Glomerular visceral epithelial cell (primary cell): ENCODE data around the gene KRTAP1-5.
"Not testable (repeated sequence)": the region's sequence is repeated elsewhere in the genome, so short reads cannot be mapped to it uniquely, and the experiment has no call there.

ENCODE experiments used
- DNase-seq: peaks from one replicate; pipeline ENCODE4 v3.0.0-alpha.2; 2016; ENCODE audit errors: extremely low spot score

Gene KRTAP1-5

DNA sequence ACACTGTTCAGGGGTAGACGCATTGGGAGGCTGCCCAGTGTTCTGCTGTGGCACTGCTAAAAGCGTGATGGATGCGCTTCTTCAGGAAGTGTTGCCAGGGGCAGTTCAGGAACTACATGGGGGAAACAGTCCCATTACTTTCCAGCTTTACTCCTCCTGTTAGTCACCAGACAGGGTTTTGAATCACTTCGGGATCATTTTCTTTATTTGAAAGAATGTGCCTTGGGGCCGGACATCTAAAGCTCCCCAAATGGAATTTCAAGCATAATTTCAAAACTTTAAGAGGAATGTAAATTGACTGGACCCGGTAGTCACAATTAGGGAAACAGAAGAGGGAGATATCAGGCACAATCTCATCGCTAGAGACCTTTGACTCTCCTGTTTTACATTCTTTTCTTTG lies 21.4 kb upstream of the KRTAP1-5 start:
- DNase-seq = no peak

DNA sequence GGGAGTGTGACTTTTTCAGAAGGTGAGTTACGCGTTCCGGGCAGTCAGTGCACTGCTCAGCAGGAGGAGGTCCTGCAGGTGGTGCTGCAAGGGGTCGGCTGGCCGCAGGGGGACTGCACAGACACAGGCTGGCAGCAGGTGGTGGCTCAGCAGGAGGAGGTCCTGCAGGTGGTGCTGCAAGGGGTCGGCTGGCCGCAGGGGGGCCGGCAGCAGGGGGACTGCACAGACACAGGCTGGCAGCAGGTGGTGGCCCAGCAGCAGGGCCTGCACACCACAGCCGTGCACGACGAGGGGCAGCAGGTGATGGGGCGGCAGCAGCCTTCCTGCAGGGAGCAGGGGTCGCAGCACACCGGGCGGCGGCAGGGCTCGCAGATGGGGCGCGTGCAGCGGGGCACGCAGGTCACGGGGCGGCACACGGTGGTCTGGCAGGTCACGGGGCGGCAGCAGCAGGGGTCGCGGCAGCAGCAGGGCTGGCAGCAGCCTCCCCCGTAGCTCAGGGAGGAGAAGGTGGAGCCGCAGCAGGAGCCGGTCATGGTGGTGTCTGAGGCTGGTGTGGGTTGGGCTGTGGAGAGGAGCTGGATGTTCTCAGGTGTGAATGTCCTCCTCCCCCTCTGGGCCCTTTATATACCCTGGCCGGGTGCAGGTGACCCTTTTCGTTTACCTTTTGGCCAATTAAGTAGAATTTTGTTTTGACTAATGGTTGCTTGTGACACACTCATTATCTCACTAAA lies 19.9 kb upstream of the KRTAP1-5 start, which contains the start of gene KRTAP2-1:
Gene KRTAP2-1, minus strand, starts transcription at position 582 of the 731 bp plus-strand sequence. Its CDS starts 49 bp downstream, at position 533.
- not testable (repeated sequence) for DNase-seq

DNA sequence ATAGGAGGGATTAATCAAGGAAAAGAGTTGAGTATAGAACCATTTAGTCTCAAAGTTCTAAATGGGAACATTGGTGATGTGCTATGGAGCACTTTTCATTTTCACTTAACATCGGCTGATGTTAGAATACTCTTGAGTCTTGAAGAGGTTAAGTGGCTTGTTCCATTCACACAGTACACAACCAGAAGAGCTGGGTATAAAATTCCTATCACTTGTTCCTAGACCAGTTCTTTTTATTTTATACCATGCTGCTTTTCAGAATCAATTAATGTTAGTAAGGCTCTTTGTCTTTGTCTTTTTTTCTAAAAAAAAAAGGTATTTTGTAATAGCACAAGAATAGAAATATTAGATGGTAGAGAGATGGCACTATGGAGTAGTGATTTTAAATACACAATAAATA lies 15.9 kb upstream of the KRTAP1-5 start:
- DNase-seq = no peak

DNA sequence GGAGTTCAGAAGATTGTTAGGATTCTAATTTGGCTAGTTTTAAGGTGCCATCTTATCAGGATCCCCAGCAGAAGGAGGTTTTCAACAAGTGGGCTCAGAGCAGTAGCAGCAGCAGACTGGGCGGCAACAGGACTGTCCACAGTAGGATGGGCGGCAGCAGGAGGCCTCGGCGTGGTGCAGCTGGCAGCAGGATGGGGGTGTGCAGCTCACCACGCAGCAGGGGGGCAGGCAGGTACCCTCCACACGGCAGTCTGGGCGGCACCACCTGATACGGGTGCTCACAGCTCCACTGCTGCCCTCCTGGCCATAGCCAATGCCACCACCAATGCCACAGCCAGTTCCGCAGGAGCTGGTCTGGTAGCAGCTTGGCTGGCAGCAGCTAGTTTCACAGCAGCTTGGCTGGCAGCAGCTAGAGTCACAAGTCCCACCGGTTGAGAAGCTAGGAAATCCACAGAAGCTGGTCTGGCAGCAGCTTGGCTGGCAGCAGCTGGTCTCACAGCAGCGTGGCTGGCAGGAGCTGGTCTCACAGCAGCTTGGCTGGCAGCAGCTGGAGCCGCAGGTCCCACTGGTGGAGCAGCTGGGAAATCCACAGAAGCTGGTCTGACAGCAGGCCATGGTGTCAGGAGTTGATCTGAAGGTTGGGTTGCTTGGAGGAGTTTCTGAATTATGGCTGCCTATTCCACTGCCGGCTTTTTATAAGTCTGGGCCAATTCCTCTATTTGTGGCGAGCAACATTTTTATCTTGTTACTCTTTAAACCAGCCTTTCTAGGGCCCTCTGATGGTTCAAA lies 14.0 kb upstream of the KRTAP1-5 start, which contains the start of gene KRTAP1-1:
Gene KRTAP1-1, minus strand, starts transcription at position 668 of the 789 bp plus-strand sequence. Its CDS starts 53 bp downstream, at position 615.
- DNase-seq = not testable (repeated sequence)

DNA sequence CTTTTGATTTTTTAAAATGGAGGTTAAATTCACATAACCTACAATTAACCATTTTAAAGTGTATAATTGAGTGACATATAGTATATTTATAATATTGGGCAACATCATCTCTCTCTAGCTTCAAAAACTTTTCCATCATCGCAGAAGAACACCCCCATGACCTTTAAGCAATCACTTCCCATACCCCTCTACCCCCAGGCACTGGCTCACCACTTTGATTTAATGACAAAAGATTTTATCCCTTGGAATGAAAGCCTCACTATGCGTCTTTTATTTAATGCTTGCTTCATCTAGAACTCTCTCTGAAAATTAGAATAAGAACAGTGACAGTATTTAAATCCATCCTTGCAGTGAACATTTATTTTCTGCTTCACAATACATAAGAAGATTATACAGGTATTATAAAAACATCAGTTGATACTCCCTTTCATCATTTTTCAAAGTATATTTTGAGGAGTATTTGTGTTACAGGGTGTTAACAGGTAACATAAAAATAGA lies 10.9 kb upstream of the KRTAP1-5 start:
- DNase-seq = no peak

DNA sequence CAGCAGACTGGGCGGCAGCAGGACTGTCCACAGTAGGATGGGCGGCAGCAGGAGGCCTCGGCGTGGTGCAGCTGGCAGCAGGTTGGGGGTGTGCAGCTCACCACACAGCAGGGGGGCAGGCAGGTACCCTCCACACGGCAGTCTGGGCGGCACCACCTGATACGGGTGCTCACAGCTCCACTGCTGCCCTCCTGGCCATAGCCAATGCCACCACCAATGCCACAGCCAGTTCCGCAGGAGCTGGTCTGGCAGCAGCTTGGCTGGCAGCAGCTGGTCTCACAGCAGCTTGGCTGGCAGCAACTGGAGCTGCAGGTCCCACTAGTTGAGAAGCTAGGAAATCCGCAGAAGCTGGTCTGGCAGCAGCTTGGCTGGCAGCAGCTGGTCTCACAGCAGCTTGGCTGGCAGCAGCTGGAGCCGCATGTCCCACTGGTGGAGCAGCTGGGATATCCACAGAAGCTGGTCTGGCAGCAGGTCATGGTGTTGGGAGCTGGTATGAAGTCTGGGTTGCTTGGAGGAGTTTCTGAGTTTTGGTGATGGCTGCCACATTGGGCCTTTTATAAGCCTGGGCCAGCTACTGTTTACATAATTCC lies 7.4 kb upstream of the KRTAP1-5 start, which contains the start of gene KRTAP1-3:
Gene KRTAP1-3, minus strand, starts transcription at position 529 of the 590 bp plus-strand sequence. Its CDS starts 53 bp downstream, at position 476.
- not testable (repeated sequence) for DNase-seq

DNA sequence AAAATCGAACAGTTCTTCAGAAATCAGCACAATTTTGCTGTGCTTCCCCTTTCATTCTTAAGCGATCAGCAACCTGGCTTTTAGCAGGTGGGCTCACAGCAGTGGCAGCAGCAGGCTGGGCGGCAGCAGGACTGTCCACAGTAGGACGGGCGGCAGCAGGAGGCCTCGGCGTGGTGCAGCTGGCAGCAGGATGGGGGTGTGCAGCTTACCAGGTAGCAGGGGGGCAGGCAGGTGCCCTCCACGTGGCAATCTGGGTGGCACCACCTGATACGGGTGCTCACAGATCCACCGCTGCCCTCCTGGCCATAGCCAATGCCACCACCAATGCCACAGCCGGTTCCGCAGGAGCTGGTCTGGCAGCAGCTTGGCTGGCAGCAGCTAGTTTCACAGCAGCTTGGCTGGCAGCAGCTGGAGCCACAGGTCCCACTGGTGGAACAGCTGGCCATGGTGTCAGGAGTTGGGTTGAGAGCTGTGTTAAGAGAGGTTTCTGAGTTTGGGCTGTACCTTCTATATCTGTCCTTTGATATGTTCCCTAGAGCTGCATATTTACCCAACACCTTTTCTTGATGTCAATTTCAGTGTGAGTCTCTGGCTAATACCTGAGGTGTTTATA lies 2.7 kb upstream of the KRTAP1-5 start, which contains the start of gene KRTAP1-4:
Gene KRTAP1-4, minus strand, starts transcription at position 563 of the 613 bp plus-strand sequence. Its CDS starts 117 bp downstream, at position 446.
- DNase-seq = no peak

DNA sequence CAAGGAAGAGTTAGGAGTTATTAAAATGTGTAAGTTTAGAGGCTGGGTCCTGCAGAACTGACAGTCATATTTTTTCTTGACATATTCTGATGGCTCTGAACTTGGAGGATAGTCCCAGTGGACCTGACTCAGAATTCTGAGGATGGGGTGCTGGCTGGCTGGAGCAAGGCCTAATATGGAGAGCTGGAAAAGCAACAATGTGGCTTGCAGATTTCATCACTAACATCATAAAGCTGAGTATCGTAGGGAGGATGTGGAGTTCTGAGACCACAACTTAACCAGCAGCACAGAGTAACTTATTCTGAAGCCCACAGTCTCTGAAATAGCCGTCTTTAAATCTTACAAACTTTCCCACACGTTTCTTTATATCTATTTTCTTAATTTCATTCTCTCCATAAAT lies 2.3 kb downstream of the KRTAP1-5 start:
- DNase-seq = no peak

DNA sequence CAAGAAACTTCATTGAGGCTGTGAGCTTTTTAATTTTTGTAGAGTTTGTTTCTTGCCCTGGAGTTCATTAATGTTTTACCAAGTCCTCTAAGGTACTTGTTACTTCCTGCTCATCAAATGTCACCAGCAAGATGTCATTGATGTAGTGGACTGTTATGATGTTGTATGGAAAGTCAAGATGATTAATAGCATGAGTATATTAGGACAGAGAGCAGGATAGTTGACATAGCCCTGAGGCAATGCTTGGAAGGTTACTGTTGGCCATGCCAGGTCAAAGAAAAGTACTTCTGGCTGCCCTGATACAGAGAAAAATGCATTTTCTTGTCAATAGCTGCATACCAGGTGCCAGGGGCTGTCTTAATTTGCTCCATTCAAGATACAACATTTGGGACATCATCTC lies 6.7 kb downstream of the KRTAP1-5 start:
- no peak for DNase-seq

DNA sequence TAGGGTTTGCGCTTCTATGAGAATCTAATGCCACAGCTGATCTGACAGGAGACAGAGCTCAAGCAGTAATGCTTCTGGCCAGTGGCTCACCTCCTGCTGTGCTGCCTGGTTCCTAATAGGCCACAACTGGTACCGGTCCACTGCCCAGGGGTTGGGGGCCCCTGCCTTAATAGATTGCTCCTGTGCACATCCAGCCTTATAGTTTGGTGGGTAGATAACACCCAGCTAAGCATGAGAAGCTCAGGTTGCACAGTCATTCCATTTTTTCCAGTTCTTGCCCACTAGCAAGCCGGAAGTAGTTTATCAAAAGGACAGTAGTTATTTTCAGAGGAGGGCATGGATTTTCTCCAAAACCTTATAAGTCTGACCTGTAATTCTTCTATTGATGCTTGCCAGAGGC lies 7.6 kb downstream of the KRTAP1-5 start:
- no peak for DNase-seq

DNA sequence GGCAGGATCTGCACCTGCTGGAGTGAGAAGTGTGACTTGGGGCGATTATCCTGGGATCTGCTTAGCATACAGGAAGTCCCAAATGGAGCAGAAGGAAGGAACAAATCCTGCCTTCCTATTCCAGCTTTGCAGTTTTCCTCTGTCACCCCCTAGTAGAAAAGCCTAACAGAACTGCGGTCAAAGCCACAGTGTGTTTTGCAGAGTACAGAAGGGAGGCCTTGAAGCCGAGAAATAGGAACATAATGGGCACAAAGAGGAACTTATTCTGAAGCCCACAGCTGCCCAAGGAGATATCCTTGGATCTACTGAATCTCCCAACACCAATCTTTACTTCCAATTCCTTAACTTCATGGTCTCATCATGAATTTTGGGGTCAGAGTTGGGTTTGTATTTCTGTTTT lies 8.5 kb downstream of the KRTAP1-5 start:
- no peak for DNase-seq

DNA sequence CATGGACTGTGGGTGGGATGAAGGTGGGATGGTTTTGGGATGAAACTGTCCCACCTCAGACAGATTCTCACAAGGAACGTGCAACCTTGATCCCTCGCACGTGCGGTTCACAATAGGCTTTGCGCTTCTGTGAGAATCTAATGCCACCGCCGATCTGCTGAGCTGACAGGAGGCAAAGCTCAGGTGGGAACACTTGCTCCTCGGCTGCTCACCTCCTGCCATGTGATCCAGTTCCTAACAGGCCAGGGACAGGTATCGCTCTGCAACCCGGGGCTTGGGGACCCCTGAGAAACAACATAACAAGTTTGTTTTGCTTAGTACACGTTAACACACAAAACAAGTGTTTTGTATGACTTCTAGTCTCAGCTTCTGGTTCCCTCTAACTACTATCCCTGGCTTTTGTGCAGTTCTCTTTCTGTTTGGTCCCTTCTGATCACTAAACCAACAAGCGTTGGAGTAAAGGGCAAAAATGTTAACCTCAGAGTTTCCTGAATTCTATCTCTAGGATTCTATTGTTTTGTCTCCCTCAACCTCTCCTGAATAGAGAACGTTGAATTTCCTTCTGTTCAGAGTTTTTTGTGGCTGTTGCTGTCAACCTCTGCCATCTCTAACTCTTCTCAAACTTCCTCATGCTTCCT lies 10.3 kb downstream of the KRTAP1-5 start:
- no peak for DNase-seq

DNA sequence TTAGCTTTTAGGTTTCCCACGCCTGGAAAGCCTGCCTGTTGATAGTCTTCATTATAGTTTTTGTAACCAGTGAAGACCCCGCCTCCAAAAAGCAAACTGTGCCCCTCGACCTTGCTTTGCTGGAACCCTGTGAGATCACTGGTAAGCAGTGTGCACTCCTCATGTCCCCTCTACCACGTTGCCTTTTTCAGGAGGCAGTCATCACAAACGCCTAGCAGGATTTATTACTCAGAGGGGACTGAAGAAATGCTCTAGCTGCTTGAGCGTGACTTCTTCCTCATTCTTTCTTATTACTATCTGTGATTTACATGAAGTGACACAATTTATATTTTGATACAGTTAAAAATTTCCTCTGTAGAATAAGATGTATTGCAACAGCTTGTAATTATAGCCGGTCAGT lies 11.6 kb downstream of the KRTAP1-5 start:
- no peak for DNase-seq

DNA sequence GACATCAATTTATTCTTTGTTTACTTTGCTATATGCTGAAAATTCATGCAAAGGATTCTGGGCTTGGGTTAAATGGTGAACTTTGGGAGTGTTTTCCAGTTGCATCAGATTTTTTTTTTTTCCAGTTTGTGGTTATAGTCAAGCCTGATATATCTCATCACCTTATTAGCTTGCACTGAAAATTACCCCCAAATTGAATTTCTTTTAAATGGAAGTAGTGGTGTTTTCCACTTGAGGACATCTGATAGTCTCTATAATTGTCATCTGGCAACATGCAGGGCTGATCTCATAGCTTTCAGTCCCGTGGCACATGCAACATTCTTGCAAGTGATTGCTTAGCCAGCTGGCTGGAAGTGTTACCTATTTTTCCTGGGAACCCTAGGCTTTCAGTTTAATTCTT lies 13.4 kb downstream of the KRTAP1-5 start:
- no peak for DNase-seq

DNA sequence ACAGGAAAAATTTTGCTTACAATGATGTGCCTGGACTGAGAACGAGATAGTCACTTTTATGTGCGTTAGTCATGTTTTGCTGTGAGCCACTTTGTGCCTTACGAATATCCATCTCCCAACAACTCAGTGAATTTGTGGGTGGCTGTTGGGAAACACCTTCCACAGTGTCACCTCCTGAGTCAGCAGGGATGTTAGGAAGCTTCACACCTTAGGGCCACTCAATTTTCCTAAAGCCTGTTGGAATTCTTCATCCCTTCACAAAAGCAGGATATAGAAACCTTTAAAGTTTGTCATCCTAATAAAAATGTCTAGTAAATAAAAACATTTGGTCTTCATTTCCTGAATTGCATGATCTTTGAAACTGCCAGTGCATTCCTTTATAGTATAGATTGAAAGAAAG lies 13.8 kb downstream of the KRTAP1-5 start:
- DNase-seq = no peak

DNA sequence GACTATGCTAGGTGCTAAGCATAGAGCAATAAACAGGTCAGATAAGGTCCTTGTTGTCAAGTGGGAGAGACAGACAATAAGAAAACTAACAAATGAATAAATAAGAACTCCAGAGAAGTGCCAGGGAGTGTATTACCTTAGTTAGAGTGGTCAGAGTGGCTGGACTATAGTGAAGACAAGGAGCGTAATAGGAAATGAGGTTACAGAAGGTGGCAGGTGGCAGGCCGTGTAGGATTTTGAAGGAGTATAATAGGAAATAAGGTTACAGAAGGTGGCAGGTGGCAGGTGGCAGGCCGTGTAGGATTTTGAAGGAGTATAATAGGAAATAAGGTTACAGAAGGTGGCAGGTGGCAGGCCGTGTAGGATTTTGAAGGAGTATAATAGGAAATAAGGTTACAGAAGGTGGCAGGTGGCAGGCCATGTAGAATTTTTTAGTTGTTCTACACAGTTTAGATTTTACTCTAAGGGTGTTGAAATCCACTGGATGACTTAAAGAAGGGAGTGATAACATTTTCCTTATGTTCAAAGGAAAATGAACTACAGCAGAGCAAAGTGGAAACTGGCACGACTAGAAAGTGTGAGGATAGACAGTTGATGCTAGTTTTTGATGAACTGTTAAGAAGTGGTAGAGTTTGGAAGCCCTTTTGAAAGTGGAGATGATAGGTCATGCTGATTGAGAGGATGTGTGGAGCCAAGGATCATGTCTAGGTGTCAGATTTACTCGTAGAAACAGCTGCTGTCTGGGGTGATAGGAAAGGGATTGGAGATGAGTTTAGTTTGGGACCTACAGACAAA lies 14.5 kb downstream of the KRTAP1-5 start:
- no peak for DNase-seq

DNA sequence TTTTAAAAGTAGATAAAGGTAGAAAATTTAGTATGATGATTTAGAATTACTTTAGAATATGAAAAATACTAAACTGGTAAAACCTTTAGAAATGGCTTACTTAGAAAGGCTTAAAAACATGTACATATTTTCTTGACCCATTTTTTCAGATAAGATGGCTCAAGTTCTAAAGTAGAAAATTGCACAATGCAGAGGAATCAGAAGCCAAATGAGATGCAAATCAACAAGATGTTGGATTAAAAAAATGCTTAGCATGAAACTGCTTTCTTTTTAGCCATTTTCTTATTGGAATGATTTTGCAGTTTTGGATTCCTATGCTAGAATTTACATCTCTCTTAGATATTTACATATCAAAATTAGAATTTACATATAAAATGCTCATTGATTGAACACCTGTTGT lies 16.6 kb downstream of the KRTAP1-5 start:
- no peak for DNase-seq

DNA sequence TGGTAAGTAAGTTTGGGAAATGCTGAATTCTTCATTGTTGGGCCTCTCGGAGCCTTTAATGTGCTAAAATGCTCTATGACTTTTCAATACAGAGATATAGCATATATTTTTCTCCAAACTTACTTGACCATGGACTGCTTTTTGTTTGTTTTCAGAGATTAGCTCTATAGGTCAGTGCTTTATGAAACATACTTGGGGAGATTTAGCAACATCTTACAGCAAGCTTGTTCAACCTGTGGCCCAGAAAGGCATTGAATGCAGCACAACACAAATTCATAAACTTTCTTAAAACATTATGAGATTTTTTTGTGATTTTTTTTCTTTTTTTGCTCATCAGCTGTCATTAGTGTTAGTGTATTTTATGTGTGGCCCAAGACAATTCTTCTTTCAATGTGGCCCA lies 17.1 kb downstream of the KRTAP1-5 start:
- no peak for DNase-seq

DNA sequence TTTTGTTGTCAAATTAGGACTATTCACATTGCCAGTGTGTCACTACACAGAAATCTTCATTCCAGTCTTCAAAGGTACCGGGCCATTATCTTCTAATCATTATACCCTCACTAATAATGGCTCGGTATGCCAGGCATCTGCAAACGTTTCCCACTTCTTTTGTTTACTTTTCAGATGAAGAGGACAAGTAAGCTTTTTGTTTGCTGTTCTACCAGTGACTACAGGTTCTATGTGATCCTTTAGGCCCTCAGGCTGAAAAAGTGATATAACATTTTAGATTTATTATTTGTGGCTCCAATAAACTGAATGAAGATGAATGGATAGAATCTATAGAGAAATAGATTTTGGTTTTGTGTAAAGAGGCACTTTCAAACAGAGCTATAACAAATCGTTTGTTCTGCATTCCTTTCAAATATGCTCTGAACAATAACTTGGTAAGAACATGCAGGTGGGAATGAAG lies 17.7 kb downstream of the KRTAP1-5 start:
- no peak for DNase-seq

DNA sequence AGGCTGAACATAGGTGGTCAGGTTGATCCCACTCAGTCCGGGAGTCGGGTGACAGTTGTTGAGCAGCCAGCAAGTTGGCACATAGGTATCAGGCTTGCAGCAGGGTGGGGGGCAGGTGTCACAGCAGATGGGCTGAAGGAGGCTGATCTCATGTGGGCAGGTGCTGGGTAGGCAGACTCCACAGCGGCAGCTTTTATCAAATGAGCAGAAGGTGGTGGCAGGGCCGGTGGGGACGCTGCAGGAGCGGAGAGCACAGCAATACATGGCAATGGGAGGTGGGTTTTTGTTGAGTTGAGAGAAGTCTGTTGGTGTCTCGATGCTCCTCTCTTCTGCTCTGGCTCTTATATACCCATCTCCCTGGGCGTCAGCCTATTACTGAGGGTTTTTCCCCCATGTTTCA lies 18.2 kb downstream of the KRTAP1-5 start, which contains the start of gene KRTAP3-1:
Gene KRTAP3-1, minus strand, starts transcription at position 318 of the 400 bp plus-strand sequence. Its CDS starts 54 bp downstream, at position 264.
- no peak for DNase-seq
